GM12875 (cell line): ENCODE data around the gene TRAPPC4.
"Not testable (repeated sequence)": the region's sequence is repeated elsewhere in the genome, so short reads cannot be mapped to it uniquely, and the experiment has no call there.

ENCODE experiments used
- H3K4me3 ChIP-seq: one replicate; pipeline ENCODE4 v1.5.1; 2011; ENCODE audit warnings: low read depth, low read length, control low read depth
- CTCF ChIP-seq: IDR thresholded peaks from 2 replicates; pipeline ENCODE4 v1.5.1; 2011; ENCODE audit warnings: low read depth, mild to moderate bottlenecking, control low read depth, inconsistent platforms, low read length, moderate library complexity, borderline replicate concordance; ENCODE audit not compliant: insufficient read depth

TRAPPC4 gene

GRCh38 chr11:119018074-119018938, at the start of gene TRAPPC4, which contains the start of gene RPS25:
TSS of gene TRAPPC4 (plus strand) at chr11:119018766. CDS start at chr11:119018796, 30 bp downstream.
TSS of gene RPS25 (minus strand) at chr11:119018343. CDS start at chr11:119018284, 59 bp downstream.
- H3K4me3 ChIP-seq = peak within 1 kb of the TSS; percentile 88
- TF ChIP-seq CTCF = no peak

DNA sequence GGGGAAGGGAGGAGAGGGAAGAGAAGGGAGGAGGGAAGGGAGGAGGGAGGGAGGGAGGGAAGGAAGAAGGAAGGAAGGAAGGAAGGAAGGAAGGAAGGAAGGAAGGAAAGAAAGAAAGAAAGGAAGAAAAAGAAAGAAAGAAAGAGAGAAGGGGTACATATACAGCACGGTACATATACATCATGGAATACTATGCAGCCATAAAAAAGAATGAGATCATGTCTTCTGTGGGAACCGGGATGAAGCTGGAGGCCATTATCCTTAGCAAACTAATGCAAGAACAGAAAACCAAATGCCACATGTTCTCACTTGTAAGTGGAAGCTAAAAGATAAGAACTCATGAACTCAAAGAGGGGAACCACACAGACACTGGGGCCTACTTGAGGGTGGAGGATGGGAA, 49.1 kb upstream of the TRAPPC4 start:
- H3K4me3 ChIP-seq = not testable (repeated sequence)

DNA sequence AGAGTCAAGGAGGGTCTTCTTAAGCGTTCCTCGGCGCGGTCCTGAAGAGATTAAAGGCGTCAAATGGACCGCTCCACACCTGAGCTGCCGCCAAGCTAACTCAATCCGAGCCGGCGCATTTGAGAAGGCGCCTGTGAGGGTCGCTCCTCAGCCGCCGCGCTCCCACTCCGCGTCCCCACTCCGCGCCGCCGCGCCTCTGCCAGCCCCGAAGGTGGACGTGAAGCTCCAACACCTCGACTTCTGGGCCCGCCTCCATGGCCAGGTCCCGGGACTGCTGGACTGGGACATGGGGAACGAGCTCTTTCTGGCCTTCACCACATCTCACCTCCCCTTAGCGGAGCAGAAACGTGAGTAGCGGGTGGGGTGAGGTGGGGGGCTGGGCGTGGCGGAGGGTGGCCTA, 46.9 kb upstream of the TRAPPC4 start, which contains the start of gene FOXR1:
TSS of gene FOXR1 (plus strand) at position 116 of the 400 bp plus-strand sequence. CDS start at position 287, 171 bp downstream.
- no peak for TF ChIP-seq CTCF
- H3K4me3 ChIP-seq = no peak within 1 kb of the TSS

GRCh38 chr11:118973985-118974384, 44.6 kb upstream of the TRAPPC4 start:
- TF ChIP-seq CTCF = no peak
- no peak overlapping the region for H3K4me3 ChIP-seq

- no peak for TF ChIP-seq CTCF
- H3K4me3 ChIP-seq = no peak overlapping the region
Measured at GRCh38 chr11:118975771-118976709, 42.5 kb upstream of the TRAPPC4 start.

- no peak overlapping the region for H3K4me3 ChIP-seq
- no peak for TF ChIP-seq CTCF
Measured at GRCh38 chr11:118979434-118979833, 39.1 kb upstream of the TRAPPC4 start.

GRCh38 chr11:118980191-118980881, 38.2 kb upstream of the TRAPPC4 start:
- no peak for TF ChIP-seq CTCF
- no peak overlapping the region for H3K4me3 ChIP-seq

DNA sequence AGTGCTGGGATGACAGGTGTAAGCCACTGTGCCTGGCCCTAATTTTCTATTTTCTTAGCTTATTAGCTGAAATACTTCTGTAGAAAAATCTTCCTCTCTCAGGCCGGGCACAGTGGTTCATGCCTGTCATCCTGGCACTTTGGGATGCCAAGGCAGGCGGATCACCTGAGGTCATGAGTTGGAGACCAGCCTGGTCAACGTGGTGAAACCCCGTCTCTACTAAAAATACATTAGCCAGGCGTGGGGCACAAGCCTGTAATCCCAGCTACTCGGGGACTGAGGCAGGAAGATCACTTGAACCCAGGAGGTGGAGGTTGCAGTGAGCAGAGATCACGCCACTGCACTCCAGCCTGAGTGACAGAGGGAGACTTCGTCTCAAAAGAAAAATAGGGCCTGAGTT, 34.2 kb upstream of the TRAPPC4 start:
- not testable (repeated sequence) for H3K4me3 ChIP-seq
